RWPE1 (cell line): ENCODE data around the gene NPC1.

Source experiments
- CTCF ChIA-PET: fragments of 350-600 bp; sonication (Branson Sonifier 250); formaldehyde crosslinking; extraction: SDS; loops from one replicate; lab custom pipeline; 2021; lab: Yijun Ruan, JAX
- POLR2A ChIA-PET: fragments of 400-600 bp; formaldehyde crosslinking; extraction: SDS; loops from one replicate; lab custom pipeline; 2020; ENCODE audit warnings: antibody characterized with exemption; ENCODE audit not compliant: low non-redundant PET; lab: Yijun Ruan, JAX
- DNase-seq: peaks from one replicate; pipeline ENCODE4 v3.0.0; 2012; ENCODE audit warnings: low spot score
- H3K27ac ChIP-seq: fragments of 450-650 bp; 2 replicates; pipeline ENCODE4 v1.5.1; 2017
- CTCF ChIP-seq: fragments of 450-650 bp; conservative IDR thresholded peaks from 2 replicates; pipeline ENCODE4 v1.5.1; 2017; ENCODE audit warnings: low read depth, mild to moderate bottlenecking

Gene NPC1

GRCh38 chr18:23547306-23547705 is 39.0 kb downstream of the NPC1 start:
- no peak overlapping the region for H3K27ac ChIP-seq
- no peak for DNase-seq
- ChIA-PET POLR2A (no interaction called here), CTCF (no interaction called here)
- no peak for TF ChIP-seq CTCF

- CTCF ChIA-PET = interaction anchor here (0.6 kb wide), 1 partner anchor 35 kb away, joined by 4 read pairs; no protein-coding TSS in a partner anchor
- no peak overlapping the region for H3K27ac ChIP-seq
- POLR2A ChIA-PET = no interaction called here
- TF ChIP-seq CTCF = no peak
- DNase-seq = no peak
These were observed 41.0 kb downstream of the NPC1 start for GRCh38 chr18:23545247-23545789.

GRCh38 chr18:23542461-23542860 is 43.8 kb downstream of the NPC1 start:
- ChIA-PET POLR2A (no interaction called here), CTCF (no interaction called here)
- no peak for DNase-seq
- no peak overlapping the region for H3K27ac ChIP-seq
- no peak for TF ChIP-seq CTCF

GRCh38 chr18:23541349-23542093 is 44.8 kb downstream of the NPC1 start:
- POLR2A ChIA-PET = no interaction called here
- CTCF ChIA-PET = interaction anchor here (0.6 kb wide), 1 partner anchor 723 kb away, joined by 5 read pairs; no protein-coding TSS in a partner anchor
- no peak for DNase-seq

GRCh38 chr18:23540867-23541266 is 45.4 kb downstream of the NPC1 start:
- H3K27ac ChIP-seq = no peak overlapping the region
- DNase-seq = no peak
- TF ChIP-seq CTCF = no peak
- ChIA-PET POLR2A (no interaction called here), CTCF (interaction anchor here (0.6 kb wide), 1 partner anchor 722 kb away, joined by 5 read pairs; no protein-coding TSS in a partner anchor)

More at GRCh38 chr18:23541349-23542093, 44.8 kb downstream of the NPC1 start:
- H3K27ac ChIP-seq = no peak overlapping the region
- TF ChIP-seq CTCF = no peak

- H3K27ac ChIP-seq = no peak overlapping the region
- DNase-seq = no peak
- POLR2A ChIA-PET = no interaction called here
- CTCF ChIA-PET = no interaction called here
- TF ChIP-seq CTCF = no peak
These were observed 46.3 kb downstream of the NPC1 start for GRCh38 chr18:23539911-23540525.
